Measurements from ENCODE around the gene GGTLC2. TPM values are rescaled to one million over a fixed set of nuclear protein-coding genes. Genes with fewer than 3 reads are reported as not detected.

Gene GGTLC2
- total and polyA plus RNA-seq, 4 donors = 0.63 TPM; not detected in 3

Small RNA genes lying within 50 kb of the gene (small RNA-seq; reads per million reads assigned to genes)
- gene AC244250.2 (ENCODE audit: low replicate concordance) = not detected
- not detected for gene IGLV3-29 (ENCODE audit: low replicate concordance)
- gene IGLVVI-25-1 (ENCODE audit: low replicate concordance) = not detected

Other genes with a start within 250 kb of the GGTLC2 start
- 1 to 10 TPM; 3.4 to 5.0 TPM for gene ZNF280B, start 135.9 kb upstream of the GGTLC2 start, total RNA-seq
- gene ZNF280B, start 135.9 kb upstream of the GGTLC2 start, polyA plus RNA-seq (ENCODE audit: insufficient read length in 2 of 2) = 1 to 10 TPM; 4.0 to 4.6 TPM
- gene ZNF280A, start 124.3 kb upstream of the GGTLC2 start, total RNA-seq = under 1 TPM; 0.10 to 0.50 TPM
- under 1 TPM in 1 of 2 donors, not detected in 1; 0.18 TPM for gene ZNF280A, start 124.3 kb upstream of the GGTLC2 start, polyA plus RNA-seq (ENCODE audit: insufficient read length in 2 of 2)
- under 1 TPM in 1 of 2 donors, not detected in 1; 0.30 TPM for gene PRAME, start 85.3 kb upstream of the GGTLC2 start, total RNA-seq
- gene PRAME, start 85.3 kb upstream of the GGTLC2 start, polyA plus RNA-seq (ENCODE audit: insufficient read length in 2 of 2) = under 1 TPM in 1 of 2 donors, not detected in 1; 0.17 TPM
- under 1 TPM in 1 of 2 donors, not detected in 1; 0.99 TPM for gene IGLL5, start 243.2 kb downstream of the GGTLC2 start, total RNA-seq
- gene IGLL5, start 243.2 kb downstream of the GGTLC2 start, polyA plus RNA-seq (ENCODE audit: insufficient read length in 2 of 2) = not detected